CD1c-positive myeloid dendritic cell (primary cell): ENCODE results near the gene DNMT3L.
"Not testable (repeated sequence)": the region's sequence is repeated elsewhere in the genome, so short reads cannot be mapped to it uniquely, and the experiment has no call there.

Experiments used
- DNase-seq: peaks from one replicate; pipeline ENCODE4 v3.0.0-alpha.2; 2016; ENCODE audit errors: extremely low spot score

The DNMT3L gene

GRCh38 chr21:44249204-44250037 lies 12.3 kb downstream of the DNMT3L start:
- DNase-seq: not testable (repeated sequence)

GRCh38 chr21:44247904-44248303 lies 13.8 kb downstream of the DNMT3L start:
- DNase-seq: not testable (repeated sequence)

DNA sequence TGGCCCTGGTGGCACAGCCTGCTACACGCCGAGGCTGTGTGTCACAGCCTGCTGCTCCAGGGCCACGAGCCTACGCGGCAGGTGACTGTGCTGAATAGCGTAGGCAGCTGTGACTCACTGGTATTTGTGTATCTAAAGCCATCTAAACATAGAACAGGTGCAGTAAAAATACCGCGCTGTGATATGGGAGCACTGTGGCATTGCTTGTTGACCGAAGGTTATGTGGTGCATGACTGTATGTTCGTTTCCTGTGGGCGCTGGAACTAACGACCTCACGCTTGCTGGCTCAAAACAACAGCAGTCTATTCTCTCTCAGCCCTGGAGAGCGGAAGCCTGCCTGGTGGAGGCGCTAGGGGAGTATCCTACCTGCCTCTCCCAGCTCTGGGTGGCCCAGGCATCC lies 17.7 kb downstream of the DNMT3L start:
- not testable (repeated sequence) for DNase-seq

- DNase-seq: not testable (repeated sequence)
These were observed 20.4 kb downstream of the DNMT3L start for GRCh38 chr21:44241281-44241680.

DNA sequence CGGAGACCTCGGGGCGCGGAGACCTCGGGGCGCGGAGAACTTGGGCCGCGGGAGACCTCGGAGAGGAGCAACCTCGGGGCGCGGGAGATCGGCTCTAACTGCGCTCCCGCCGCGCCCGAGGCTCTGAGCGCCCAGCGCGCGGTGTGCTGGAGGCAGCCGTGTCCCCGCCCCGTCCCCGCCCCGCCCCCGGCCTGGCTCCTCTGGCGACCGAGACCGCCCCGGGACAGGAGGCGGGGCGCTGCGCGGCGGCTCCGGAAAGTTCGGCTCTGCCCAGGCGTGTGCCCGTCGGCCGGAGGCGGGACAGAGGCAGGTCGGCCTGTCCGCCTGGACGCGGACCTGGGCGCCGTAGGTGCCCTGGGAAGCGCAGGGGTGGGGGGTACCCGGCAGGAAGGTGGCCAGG lies 20.9 kb downstream of the DNMT3L start, which contains the start of gene ICOSLG:
ICOSLG (minus strand) TSS at position 102 of the 400 bp plus-strand sequence. CDS start 126 bp downstream, outside the sequence.
- not testable (repeated sequence) for DNase-seq

DNA sequence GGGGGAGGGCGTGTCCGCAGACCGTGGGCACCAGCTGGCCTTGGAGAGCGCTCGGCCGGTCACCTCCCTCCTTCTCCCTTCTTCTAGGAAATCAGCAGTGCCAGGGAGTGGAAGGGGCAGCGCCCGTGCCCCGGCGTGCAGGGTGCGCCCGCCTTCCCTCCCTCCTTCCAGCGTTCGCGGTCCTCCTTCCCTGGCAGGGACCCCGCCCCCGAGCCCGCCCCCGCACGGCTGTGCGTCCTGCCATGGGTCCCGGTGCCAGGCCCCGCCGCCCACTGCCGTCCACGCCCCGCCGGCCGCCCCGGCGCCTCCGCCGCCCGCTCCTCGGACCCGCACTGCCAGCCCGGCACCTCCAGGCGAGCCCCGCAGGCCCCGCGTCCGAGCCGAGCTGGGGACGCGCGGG lies 21.3 kb downstream of the DNMT3L start:
- DNase-seq: not testable (repeated sequence)

GRCh38 chr21:44229561-44229960 lies 32.1 kb downstream of the DNMT3L start:
- DNase-seq: not testable (repeated sequence)

GRCh38 chr21:44228109-44228508 lies 33.6 kb downstream of the DNMT3L start:
- DNase-seq: not testable (repeated sequence)

- not testable (repeated sequence) for DNase-seq
These were observed 34.1 kb downstream of the DNMT3L start for GRCh38 chr21:44227614-44228013.

DNA sequence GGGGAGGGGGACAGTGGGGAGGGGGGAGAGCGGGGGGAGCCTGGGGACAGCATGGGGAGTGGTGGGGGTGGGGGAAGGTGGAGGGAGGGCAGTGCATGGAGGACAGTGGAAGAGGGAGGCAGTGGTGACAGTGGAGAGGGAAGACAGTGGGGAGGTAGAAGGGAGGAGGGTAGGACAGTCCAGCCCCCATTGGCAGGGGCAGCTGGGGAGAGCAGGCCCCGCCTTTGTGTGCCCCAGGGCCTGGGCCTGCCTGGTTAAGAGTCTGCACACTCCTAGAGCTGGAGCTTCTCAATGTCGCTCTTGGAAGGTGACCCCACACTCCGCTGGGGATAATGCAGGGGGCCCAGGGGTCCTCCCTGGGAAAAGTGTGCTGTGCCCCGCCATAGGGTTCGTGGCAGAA lies 36.1 kb downstream of the DNMT3L start:
- not testable (repeated sequence) for DNase-seq

DNA sequence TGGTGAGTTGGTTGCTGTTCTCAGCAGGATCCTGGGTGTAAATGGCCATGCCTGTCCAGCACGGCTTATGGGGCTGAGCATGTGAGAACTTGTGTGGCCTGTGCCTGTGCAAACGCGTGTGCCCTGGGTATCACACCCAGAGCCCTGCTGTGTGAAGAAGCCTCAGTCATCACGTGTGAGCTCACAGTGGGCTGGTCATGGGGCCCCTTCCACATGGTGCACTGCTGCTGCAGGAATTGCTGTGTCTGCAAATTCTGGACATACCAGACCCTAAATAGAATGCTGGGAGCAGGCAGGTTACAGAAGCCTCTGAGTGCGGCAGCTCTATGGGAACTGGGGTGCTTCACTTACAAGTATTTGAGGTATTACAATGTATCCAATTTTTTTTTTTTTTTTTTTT lies 38.4 kb downstream of the DNMT3L start:
- DNase-seq: not testable (repeated sequence)

DNA sequence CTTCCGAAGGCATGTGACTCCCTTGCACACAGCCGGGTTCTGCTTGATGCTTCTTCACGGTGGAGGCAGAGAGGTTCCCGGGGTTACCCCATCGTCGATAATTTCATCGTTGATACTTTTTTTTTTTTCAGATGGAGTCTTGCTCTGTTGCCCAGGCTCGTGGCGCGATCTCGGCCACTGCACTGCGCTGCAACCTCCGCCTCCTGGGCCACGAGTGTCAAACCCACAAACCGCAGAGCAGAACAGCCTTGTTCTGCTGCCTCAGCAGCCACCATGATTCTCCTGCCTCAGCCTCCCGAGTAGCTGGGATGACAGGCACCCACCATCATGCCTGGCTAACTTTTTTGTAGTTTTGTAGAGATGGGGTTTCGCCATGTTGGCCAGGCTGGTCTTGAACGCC lies 41.0 kb downstream of the DNMT3L start:
- DNase-seq: not testable (repeated sequence)

DNA sequence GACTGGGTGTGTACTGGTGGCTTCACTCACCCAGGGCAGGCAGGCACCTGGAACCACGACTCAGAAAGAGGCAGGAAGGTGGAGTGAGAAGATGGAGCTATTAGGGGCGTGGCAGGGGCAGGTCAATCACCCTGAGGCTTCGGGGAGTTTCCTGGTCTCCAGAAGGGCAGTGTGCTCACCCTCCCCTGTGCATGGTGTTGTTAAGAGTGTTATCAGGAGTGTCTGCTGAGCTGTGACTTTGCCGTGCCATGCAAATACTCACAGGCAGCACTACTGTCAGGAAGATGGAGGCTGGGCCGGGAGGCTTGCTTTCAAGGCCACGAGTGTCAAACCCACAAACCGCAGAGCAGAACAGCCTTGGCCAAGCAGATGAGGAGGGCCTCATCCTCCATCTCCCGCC lies 43.2 kb downstream of the DNMT3L start:
- not testable (repeated sequence) for DNase-seq

DNA sequence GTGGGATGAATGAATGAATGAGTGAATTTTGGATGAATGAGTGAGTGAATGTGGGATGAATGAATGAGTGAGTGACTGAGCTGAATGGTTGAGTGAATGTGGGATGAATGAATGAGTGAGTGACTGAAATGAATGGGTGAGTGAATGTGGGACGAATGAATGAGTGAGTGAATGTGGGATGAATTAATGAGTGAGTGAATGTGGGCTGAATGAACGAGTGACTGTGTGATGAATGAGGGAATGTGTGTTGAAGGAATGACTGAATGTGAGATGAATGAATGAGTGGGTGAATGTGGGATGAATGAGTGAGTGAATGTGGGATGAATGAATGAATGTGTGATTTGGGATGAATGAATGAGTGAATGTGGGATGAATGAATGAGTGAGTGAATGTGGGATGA lies 49.7 kb downstream of the DNMT3L start:
- DNase-seq: not testable (repeated sequence)

DNA sequence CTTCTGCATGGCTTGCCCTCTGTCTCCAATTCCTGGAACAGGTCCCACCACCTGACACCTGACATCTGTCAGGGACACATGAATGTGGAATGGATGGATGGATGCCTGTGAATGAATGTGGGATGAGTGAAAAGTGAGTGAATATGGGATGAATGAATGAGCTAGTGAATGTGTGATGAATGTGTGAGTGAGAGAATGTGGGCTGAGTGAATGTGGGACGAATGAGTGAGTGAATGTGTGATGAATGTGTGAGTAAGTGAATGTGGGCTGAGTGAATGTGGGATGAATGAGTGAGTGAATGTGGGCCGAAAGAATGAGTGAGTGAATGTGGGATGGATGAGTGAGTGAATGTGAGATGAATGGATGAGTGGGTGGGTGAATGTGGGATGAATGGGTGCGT lies 50.1 kb downstream of the DNMT3L start:
- DNase-seq: not testable (repeated sequence)

- not testable (repeated sequence) for DNase-seq
These were observed 53.6 kb downstream of the DNMT3L start for GRCh38 chr21:44207860-44208646.

GRCh38 chr21:44206698-44207676 lies 54.7 kb downstream of the DNMT3L start:
- DNase-seq: not testable (repeated sequence)

GRCh38 chr21:44206187-44206586 lies 55.5 kb downstream of the DNMT3L start:
- DNase-seq: not testable (repeated sequence)

- not testable (repeated sequence) for DNase-seq
These were observed 59.0 kb downstream of the DNMT3L start for GRCh38 chr21:44202590-44203299.

GRCh38 chr21:44199997-44200396 lies 61.7 kb downstream of the DNMT3L start:
- DNase-seq: not testable (repeated sequence)

DNA sequence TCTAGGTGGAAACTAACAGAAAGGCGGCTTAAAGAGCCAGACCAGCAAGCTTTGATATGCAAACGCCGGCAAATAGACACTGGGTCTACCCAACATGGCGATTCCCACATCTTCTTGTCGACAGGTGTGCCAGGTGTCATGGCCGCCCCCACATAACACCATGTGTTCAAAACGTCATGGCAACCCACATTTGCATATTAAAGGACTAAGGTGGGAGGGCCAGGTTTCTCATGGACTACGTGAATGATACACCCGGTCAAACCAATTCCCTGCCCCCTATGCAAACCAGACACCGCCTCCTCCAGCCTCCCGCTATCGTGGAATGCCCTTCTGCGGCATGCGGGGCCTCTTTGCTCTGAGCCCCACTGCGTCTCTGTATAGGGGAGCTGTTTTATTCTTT lies 62.2 kb downstream of the DNMT3L start:
- no peak for DNase-seq
